ENCODE results near the gene TMEM158.

DNA sequence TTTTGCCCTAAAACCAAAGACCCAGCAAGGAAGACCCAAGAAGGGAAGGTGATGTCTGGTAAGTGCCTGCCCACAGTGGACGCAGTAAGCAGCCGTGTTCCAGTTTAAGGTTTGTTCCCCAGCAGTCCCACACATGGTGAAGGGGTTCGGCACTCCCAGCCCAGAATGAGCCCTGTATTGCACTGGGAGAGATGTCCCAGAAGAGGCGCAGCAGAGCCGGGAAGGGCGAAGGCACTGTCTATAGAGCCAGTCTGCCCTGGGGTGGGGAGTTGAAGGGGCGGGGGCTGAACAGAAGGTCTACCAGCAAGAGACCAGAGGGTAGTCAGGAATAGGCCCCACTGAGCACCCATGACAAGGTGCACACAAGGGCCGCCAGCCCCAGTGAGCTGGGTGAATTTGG is 6.4 kb downstream of the TMEM158 start:
- TF ChIP-seq, protein P1, sequence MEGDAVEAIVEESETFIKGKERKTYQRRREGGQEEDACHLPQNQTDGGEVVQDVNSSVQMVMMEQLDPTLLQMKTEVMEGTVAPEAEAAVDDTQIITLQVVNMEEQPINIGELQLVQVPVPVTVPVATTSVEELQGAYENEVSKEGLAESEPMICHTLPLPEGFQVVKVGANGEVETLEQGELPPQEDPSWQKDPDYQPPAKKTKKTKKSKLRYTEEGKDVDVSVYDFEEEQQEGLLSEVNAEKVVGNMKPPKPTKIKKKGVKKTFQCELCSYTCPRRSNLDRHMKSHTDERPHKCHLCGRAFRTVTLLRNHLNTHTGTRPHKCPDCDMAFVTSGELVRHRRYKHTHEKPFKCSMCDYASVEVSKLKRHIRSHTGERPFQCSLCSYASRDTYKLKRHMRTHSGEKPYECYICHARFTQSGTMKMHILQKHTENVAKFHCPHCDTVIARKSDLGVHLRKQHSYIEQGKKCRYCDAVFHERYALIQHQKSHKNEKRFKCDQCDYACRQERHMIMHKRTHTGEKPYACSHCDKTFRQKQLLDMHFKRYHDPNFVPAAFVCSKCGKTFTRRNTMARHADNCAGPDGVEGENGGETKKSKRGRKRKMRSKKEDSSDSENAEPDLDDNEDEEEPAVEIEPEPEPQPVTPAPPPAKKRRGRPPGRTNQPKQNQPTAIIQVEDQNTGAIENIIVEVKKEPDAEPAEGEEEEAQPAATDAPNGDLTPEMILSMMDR (IDR thresholded peaks at IDR 0.05): no peak
- TF ChIP-seq POLR2A (IDR thresholded peaks at IDR 0.05) (no peak), POLR2AphosphoS5 (IDR thresholded peaks at IDR 0.05) (no peak)
